ENCODE data around the gene MTUS2.

The MTUS2 gene

GRCh38 chr13:29483623-29484022 is 663.5 kb downstream of the MTUS2 start:
- DNase-seq (ENCODE audit: low read depth, low spot score): no peak

- no peak for DNase-seq (ENCODE audit: low read depth, low spot score)
Observed at GRCh38 chr13:29484236-29484635, 664.1 kb downstream of the MTUS2 start.

GRCh38 chr13:29484796-29485195 is 664.7 kb downstream of the MTUS2 start:
- no peak for DNase-seq (ENCODE audit: low read depth, low spot score)

GRCh38 chr13:29486551-29486950 is 666.4 kb downstream of the MTUS2 start:
- no peak for DNase-seq (ENCODE audit: low read depth, low spot score)

- no peak for DNase-seq (ENCODE audit: low read depth, low spot score)
Observed at GRCh38 chr13:29487466-29488454, 667.6 kb downstream of the MTUS2 start.

- DNase-seq (ENCODE audit: low read depth, low spot score): no peak
Observed at GRCh38 chr13:29489650-29490560, 669.8 kb downstream of the MTUS2 start.

- no peak for DNase-seq (ENCODE audit: low read depth, low spot score)
Observed at GRCh38 chr13:29490561-29490885, 670.4 kb downstream of the MTUS2 start.

GRCh38 chr13:29491248-29491647 is 671.1 kb downstream of the MTUS2 start:
- DNase-seq (ENCODE audit: low read depth, low spot score): no peak

- no peak for DNase-seq (ENCODE audit: low read depth, low spot score)
Observed at GRCh38 chr13:29493796-29494195, 673.7 kb downstream of the MTUS2 start.

GRCh38 chr13:29494520-29494919 is 674.4 kb downstream of the MTUS2 start:
- DNase-seq (ENCODE audit: low read depth, low spot score): no peak

- DNase-seq (ENCODE audit: low read depth, low spot score): no peak
Observed at GRCh38 chr13:29496241-29496712, 676.1 kb downstream of the MTUS2 start.

GRCh38 chr13:29497137-29497654 is 677.1 kb downstream of the MTUS2 start:
- DNase-seq (ENCODE audit: low read depth, low spot score): peak; percentile 63

- DNase-seq (ENCODE audit: low read depth, low spot score): no peak
Observed at GRCh38 chr13:29498426-29499040, 678.4 kb downstream of the MTUS2 start.

- DNase-seq (ENCODE audit: low read depth, low spot score): no peak
Observed at GRCh38 chr13:29499506-29500165, 679.5 kb downstream of the MTUS2 start.

GRCh38 chr13:29500386-29500785 is 680.2 kb downstream of the MTUS2 start:
- DNase-seq (ENCODE audit: low read depth, low spot score): no peak

- DNase-seq (ENCODE audit: low read depth, low spot score): no peak
Observed at GRCh38 chr13:29501674-29502073, 681.5 kb downstream of the MTUS2 start.

- DNase-seq (ENCODE audit: low read depth, low spot score): no peak
Observed at GRCh38 chr13:29502391-29503008, 682.4 kb downstream of the MTUS2 start.

- DNase-seq (ENCODE audit: low read depth, low spot score): no peak
Observed at GRCh38 chr13:29503041-29503837, 683.1 kb downstream of the MTUS2 start.

GRCh38 chr13:29504691-29505090 is 684.6 kb downstream of the MTUS2 start:
- DNase-seq (ENCODE audit: low read depth, low spot score): no peak

GRCh38 chr13:29505511-29505910 is 685.4 kb downstream of the MTUS2 start:
- DNase-seq (ENCODE audit: low read depth, low spot score): no peak

Data from brain pericyte (primary cell).